ENCODE data around the gene BCKDHA.
"Not testable (repeated sequence)": the region's sequence is repeated elsewhere in the genome, so short reads cannot be mapped to it uniquely, and the experiment has no call there.

The BCKDHA gene

DNA sequence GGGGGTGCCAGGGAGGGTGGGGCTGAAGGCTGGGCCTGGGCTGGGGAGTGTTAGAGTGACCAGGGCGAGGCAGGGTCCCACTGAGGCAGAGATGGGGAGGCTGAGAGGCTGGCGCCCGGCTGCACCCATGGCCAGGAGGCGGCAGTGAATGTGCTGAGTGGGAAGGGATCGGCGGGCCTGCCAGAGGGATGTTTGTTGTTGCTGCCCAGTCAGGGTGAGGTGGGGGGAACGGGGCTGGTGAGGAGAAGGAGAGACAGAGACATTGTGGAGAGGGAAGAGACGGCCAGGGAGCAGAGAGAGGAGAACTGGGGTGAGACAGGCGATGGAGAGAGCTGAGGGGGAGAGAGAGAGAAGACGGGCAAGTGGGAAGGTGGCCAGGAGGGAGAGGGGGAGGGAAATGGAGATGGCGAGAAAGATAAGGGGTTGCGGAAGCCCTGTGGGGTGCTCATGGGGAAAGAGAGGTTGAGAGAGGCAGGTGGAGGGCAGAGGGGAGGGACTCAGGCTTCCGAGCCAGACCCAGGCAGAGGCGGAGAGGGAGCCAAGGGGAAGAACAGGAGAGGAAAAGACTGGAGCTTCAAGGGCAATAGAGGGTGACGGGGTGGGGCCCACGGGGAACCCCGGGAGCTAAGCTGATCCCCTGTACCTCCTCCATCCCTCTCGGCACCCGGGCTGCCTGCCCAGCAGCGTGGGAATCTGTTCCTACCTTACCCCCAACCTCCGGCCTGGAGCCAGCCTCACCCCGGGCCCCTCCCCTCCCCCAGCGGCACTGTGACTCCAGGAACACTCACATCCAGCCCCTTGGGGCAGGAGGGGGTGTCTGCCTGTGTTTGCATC is 30.2 kb downstream of the BCKDHA start:
- H3K4me3 ChIP-seq (ENCODE audit: low read depth, low read length), result peak overlapping the region; percentile 67
- peaks cover 46% of the 10 kb centered on the region for H3K36me3 ChIP-seq (ENCODE audit: control insufficient read depth, insufficient read depth, low read length)
- H3K9ac ChIP-seq (ENCODE audit: low read length), result peak overlapping the region; percentile 62
- no peaks in the 10 kb centered on the region for H3K9me3 ChIP-seq (ENCODE audit: control insufficient read depth, insufficient read depth, low read depth, low read length)
- H3K27ac ChIP-seq (ENCODE audit: low read depth, low read length), result no peak overlapping the region
- no peaks in the 10 kb centered on the region for H3K27me3 ChIP-seq (ENCODE audit: control insufficient read depth, insufficient read depth, low read length)
- H3K4me1 ChIP-seq (ENCODE audit: control insufficient read depth, insufficient read depth, low read length), result peaks cover 18% of the 10 kb centered on the region

DNA sequence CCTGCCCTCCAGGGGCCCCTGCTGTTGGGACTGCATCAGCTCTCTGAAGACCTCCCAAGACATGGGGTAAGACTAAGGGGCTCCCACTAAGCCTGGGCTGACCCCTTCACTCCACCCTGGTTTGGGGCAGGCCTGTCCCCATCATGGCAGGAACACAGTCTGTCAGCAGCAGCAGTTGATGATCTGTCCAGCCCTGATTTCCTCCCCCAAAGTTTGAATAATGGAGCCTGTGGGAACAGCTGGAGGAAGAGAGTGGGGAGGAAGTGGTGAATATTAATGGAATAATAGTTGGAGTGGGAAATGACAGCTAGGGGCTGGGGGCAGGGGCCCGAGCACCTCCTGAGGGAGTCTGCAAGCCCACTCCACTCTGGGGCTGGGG is 30.9 kb downstream of the BCKDHA start:
- no peak overlapping the region for H3K9ac ChIP-seq (ENCODE audit: low read length)
- peak overlapping the region; percentile 67 for H3K4me3 ChIP-seq (ENCODE audit: low read depth, low read length)
- H3K4me1 ChIP-seq (ENCODE audit: control insufficient read depth, insufficient read depth, low read length), result peaks cover 18% of the 10 kb centered on the region
- peaks cover 48% of the 10 kb centered on the region for H3K36me3 ChIP-seq (ENCODE audit: control insufficient read depth, insufficient read depth, low read length)
- no peak overlapping the region for H3K27ac ChIP-seq (ENCODE audit: low read depth, low read length)
- no peaks in the 10 kb centered on the region for H3K27me3 ChIP-seq (ENCODE audit: control insufficient read depth, insufficient read depth, low read length)
- H3K9me3 ChIP-seq (ENCODE audit: control insufficient read depth, insufficient read depth, low read depth, low read length), result no peaks in the 10 kb centered on the region

DNA sequence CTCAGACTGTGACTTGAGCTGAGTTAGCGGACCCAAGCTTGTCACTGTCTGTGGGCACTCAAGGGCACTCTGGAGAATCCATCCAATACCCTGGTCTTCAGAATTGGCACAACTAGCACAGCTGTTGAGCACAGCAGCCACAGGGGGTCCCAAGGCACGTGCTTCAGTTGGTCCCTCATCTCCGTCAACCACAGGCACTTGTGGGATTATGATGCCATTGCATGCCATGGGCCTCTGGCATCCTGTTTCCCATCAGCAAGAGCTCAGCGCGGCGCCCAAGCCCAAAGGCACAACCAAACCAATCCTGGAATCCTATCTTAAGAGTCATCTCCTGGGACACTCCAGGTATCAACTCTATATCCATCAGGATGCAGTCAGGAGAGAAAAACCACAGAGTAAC is 33.3 kb downstream of the BCKDHA start:
- Histone ChIP-seq H3K27ac (ENCODE audit: low read depth, low read length) (no peak overlapping the region), H3K9ac (ENCODE audit: low read length) (no peak overlapping the region), H3K4me1 (ENCODE audit: control insufficient read depth, insufficient read depth, low read length) (peaks cover 18% of the 10 kb centered on the region), H3K9me3 (ENCODE audit: control insufficient read depth, insufficient read depth, low read depth, low read length) (no peaks in the 10 kb centered on the region), H3K36me3 (ENCODE audit: control insufficient read depth, insufficient read depth, low read length) (peaks cover 33% of the 10 kb centered on the region), H3K27me3 (ENCODE audit: control insufficient read depth, insufficient read depth, low read length) (no peaks in the 10 kb centered on the region), H3K4me3 (ENCODE audit: low read depth, low read length) (no peak overlapping the region)

DNA sequence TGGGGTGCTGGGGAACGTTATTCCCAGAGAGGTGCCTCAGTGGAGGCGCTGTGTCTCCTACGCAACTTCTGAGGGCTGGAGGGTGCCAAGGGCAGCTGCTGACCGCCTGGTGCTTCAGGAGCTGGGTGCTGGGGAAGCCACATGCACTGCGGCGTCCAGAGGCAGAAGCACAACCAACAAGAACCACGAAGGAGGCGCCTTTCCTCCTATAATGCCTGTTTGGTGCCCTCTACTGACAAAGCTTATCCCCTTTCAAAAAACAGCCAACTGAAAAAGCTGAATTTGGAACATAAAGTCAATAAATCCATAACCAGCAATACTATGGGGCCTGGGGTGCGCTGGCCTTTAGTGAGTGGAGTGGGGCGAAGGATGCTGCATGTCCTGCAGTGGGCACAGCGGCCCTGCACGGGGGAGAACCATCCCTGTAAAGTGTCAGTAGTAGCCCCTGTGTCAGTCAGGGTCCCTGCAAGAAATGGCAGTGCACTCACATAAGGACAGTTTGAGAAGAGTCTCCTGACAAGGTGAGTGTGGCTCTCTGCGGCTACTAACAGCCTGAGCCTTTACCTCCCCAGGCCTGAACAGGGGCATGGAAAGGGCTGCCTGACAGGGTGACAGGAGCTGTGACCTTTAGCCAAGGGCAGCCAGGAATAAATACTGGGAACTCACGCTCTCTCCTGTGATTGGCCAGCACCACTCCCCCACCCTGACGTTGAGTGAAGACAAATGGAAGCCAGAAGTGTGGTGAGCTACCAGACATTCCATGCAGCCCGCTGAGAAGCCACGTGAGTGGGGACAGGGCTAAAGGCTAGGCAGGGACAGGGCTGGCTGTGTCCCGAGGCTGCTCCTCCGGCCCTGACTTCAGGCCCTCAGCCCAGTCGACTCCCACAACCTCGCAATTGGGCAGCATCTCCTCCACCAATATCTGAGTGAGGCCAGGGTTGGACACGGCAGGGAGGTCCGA is 34.1 kb downstream of the BCKDHA start:
- Histone ChIP-seq H3K36me3 (ENCODE audit: control insufficient read depth, insufficient read depth, low read length) (peaks cover 36% of the 10 kb centered on the region), H3K9ac (ENCODE audit: low read length) (no peak overlapping the region), H3K4me1 (ENCODE audit: control insufficient read depth, insufficient read depth, low read length) (peaks cover 15% of the 10 kb centered on the region), H3K9me3 (ENCODE audit: control insufficient read depth, insufficient read depth, low read depth, low read length) (no peaks in the 10 kb centered on the region), H3K4me3 (ENCODE audit: low read depth, low read length) (no peak overlapping the region), H3K27me3 (ENCODE audit: control insufficient read depth, insufficient read depth, low read length) (no peaks in the 10 kb centered on the region), H3K27ac (ENCODE audit: low read depth, low read length) (no peak overlapping the region)

DNA sequence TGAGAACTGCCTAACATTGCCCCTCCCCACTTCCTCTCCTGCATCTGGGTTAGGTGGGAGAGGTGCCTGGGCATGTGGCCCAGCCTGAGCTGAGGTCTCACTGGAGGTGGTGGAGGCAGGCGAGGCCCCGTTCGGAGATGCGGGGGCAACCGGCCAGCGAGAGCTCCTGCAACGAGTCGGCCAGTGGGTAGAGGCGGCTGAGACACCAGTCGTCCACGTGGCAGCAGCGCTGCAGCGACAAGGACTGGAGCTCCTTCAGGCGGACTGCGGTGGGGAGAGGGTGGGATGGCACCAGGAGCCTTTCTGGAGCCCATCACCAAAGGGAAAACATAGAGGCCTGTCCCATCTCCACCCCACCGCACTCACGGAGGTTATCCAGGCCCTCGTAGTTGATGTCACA is 35.6 kb downstream of the BCKDHA start:
- Histone ChIP-seq H3K9ac (ENCODE audit: low read length) (no peak overlapping the region), H3K27ac (ENCODE audit: low read depth, low read length) (peak overlapping the region; percentile 50; the same call in 1 of the 2 replicates), H3K4me3 (ENCODE audit: low read depth, low read length) (no peak overlapping the region), H3K36me3 (ENCODE audit: control insufficient read depth, insufficient read depth, low read length) (peaks cover 42% of the 10 kb centered on the region), H3K27me3 (ENCODE audit: control insufficient read depth, insufficient read depth, low read length) (no peaks in the 10 kb centered on the region), H3K9me3 (ENCODE audit: control insufficient read depth, insufficient read depth, low read depth, low read length) (no peaks in the 10 kb centered on the region), H3K4me1 (ENCODE audit: control insufficient read depth, insufficient read depth, low read length) (peaks cover 5% of the 10 kb centered on the region; the same call in 1 of the 2 replicates)

DNA sequence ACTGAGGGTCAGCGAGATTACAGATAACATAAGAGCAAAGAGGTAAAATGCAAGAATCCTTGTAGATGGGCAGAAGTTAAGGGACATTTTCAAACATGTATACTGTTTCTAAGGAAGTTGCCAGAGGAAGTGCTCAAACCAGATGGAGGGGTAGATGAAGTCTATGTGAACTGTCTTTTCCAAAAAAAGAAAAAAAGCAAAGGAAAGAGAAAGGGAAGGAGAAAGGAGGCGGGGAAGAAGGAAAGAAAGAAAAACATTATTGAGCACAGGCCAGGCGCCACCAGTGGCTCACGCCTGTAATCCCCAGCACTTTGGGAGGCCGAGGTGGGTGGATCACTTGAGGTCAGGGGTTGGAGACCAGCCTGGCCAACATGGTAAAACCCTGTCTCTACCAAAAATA is 36.8 kb downstream of the BCKDHA start:
- Histone ChIP-seq H3K9ac (ENCODE audit: low read length) (no peak overlapping the region), H3K27ac (ENCODE audit: low read depth, low read length) (no peak overlapping the region), H3K4me3 (ENCODE audit: low read depth, low read length) (no peak overlapping the region), H3K4me1 (ENCODE audit: control insufficient read depth, insufficient read depth, low read length) (no peaks in the 10 kb centered on the region), H3K9me3 (ENCODE audit: control insufficient read depth, insufficient read depth, low read depth, low read length) (no peaks in the 10 kb centered on the region), H3K27me3 (ENCODE audit: control insufficient read depth, insufficient read depth, low read length) (no peaks in the 10 kb centered on the region), H3K36me3 (ENCODE audit: control insufficient read depth, insufficient read depth, low read length) (peaks cover 43% of the 10 kb centered on the region)

DNA sequence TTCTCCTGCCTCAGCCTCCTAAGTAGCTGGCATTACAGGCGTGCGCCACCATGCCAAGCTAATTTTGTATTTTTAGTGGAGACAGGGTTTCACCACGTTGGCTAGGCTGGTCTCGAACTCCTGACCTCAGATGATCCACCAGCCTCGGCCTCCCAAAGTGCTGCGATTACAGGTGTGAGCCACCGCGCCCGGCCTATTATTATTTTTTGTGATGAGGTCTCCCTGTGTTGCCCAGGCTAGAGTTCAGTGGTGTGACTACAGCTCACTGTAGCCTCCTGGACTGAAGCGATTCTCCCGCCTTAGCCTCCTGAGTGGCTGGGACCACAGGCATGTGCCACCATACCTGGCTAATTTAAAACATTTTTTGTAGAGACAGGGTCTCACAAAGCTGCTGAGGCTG is 37.8 kb downstream of the BCKDHA start:
- not testable (repeated sequence) for H3K27me3 ChIP-seq (ENCODE audit: control insufficient read depth, insufficient read depth, low read length)

DNA sequence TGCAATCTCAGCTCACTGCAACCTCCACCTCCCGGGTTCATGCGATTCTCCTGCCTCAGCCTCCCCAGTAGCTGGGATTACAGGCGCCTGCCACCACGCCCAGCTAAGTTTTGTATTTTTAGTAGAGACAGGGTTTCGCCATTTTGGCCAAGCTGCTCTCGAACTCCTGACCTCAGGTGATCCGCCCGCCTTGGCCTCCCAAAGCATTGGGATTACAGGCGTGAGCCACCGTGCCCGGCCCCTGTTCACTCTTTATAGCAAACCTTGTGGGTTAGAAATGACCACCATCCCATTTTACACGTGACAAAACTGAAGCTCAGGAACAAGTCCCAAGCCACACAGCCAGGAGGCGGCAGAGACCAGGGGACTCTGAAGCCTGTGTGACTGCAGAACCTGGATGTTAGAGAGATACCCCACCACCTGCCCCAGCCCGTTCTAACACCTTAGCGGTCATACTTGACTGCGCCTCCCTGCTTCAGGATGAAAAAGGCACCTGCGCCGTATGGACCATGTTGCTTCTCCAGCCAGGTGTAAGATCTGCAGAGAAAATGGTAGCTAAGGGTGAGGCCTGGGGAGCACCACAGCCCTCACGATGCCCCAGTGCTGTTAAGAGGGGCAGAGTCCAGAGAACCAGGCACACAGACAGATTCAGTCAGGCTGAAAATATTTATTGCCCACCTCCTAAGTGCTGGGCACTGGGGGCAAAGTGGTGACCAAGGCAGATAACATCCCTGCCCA is 38.5 kb downstream of the BCKDHA start:
- Histone ChIP-seq H3K27me3 (ENCODE audit: control insufficient read depth, insufficient read depth, low read length) (no peaks in the 10 kb centered on the region), H3K4me1 (ENCODE audit: control insufficient read depth, insufficient read depth, low read length) (no peaks in the 10 kb centered on the region), H3K9ac (ENCODE audit: low read length) (no peak overlapping the region), H3K36me3 (ENCODE audit: control insufficient read depth, insufficient read depth, low read length) (peaks cover 38% of the 10 kb centered on the region), H3K4me3 (ENCODE audit: low read depth, low read length) (no peak overlapping the region), H3K9me3 (ENCODE audit: control insufficient read depth, insufficient read depth, low read depth, low read length) (no peaks in the 10 kb centered on the region), H3K27ac (ENCODE audit: low read depth, low read length) (no peak overlapping the region)

More for the DNA sequence above, 37.8 kb downstream of the BCKDHA start:
- not testable (repeated sequence) for H3K9ac ChIP-seq (ENCODE audit: low read length); H3K4me1 ChIP-seq (ENCODE audit: control insufficient read depth, insufficient read depth, low read length); H3K27ac ChIP-seq (ENCODE audit: low read depth, low read length); H3K4me3 ChIP-seq (ENCODE audit: low read depth, low read length); H3K9me3 ChIP-seq (ENCODE audit: control insufficient read depth, insufficient read depth, low read depth, low read length)
- peaks cover 43% of the 10 kb centered on the region for H3K36me3 ChIP-seq (ENCODE audit: control insufficient read depth, insufficient read depth, low read length)

DNA sequence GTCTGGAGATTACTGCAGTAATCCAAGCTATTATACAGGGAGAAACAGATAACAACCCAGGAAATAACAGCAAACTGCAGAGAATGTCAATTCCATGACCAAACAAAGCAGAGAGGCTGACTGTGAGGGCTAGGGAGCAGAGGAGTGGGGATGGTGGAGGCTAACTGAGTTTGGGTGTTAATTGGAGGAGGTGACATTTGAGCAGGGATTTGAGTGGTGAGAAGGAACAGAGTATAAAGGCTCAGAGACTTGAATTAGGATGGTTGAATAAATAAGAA is 39.0 kb downstream of the BCKDHA start:
- Histone ChIP-seq H3K27ac (ENCODE audit: low read depth, low read length) (no peak overlapping the region), H3K36me3 (ENCODE audit: control insufficient read depth, insufficient read depth, low read length) (peaks cover 33% of the 10 kb centered on the region), H3K9me3 (ENCODE audit: control insufficient read depth, insufficient read depth, low read depth, low read length) (no peaks in the 10 kb centered on the region), H3K4me1 (ENCODE audit: control insufficient read depth, insufficient read depth, low read length) (no peaks in the 10 kb centered on the region), H3K4me3 (ENCODE audit: low read depth, low read length) (no peak overlapping the region), H3K9ac (ENCODE audit: low read length) (no peak overlapping the region), H3K27me3 (ENCODE audit: control insufficient read depth, insufficient read depth, low read length) (no peaks in the 10 kb centered on the region)

DNA sequence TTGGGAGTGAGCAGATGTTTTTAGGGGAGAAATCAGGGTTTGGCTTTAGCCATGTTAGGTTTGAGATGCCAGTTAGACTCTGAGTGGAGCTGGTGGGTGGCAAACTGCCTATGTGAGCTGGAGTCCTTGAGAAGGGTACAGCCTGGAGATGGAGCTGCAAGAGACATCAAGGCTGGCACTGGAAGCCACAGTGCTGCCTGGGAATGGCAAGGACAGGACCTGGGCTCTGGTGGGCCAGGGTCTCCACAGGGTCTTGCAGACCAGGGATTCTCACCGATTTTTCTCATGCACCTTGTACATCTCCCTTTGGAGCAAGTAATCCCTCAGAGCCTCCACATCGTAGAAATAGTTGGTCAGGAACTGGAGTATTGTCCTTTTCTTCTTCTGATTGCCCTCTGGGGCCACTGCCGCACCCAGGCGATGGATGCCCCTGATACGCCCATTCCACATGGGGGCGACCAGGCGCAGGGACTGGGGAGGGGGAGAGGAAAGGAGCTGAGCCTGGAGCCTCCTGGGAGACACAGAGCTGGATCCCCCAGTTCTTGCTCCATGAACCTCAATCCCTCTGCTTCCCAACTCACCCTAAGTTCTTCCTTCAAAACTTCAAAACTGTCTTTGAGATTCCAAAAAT is 40.4 kb downstream of the BCKDHA start:
- Histone ChIP-seq H3K36me3 (ENCODE audit: control insufficient read depth, insufficient read depth, low read length) (peaks cover 19% of the 10 kb centered on the region), H3K27ac (ENCODE audit: low read depth, low read length) (no peak overlapping the region), H3K4me3 (ENCODE audit: low read depth, low read length) (no peak overlapping the region), H3K9ac (ENCODE audit: low read length) (no peak overlapping the region), H3K4me1 (ENCODE audit: control insufficient read depth, insufficient read depth, low read length) (no peaks in the 10 kb centered on the region), H3K27me3 (ENCODE audit: control insufficient read depth, insufficient read depth, low read length) (no peaks in the 10 kb centered on the region; the same call in 1 of the 2 replicates), H3K9me3 (ENCODE audit: control insufficient read depth, insufficient read depth, low read depth, low read length) (no peaks in the 10 kb centered on the region)
